GM18517 (cell line): ENCODE measurements around the gene PPP2R1B.

Experiments used
- ATAC-seq: cut with Tn5 transposase; IDR thresholded peaks from one replicate; pipeline ENCODE4 v1.9.1; 2021; ENCODE audit warnings: mild to moderate bottlenecking, moderate library complexity; ENCODE audit not compliant: unreplicated experiment

PPP2R1B gene

GRCh38 chr11:111749646-111750045 lies 16.5 kb downstream of the PPP2R1B start:
- ATAC-seq = no peak

- ATAC-seq = no peak
Observed at GRCh38 chr11:111748035-111748804, 18.0 kb downstream of the PPP2R1B start.

GRCh38 chr11:111745719-111746504 lies 20.3 kb downstream of the PPP2R1B start:
- ATAC-seq = no peak

- no peak for ATAC-seq
Observed at GRCh38 chr11:111743700-111744099, 22.5 kb downstream of the PPP2R1B start.

- no peak for ATAC-seq
Observed at GRCh38 chr11:111741751-111742150, 24.4 kb downstream of the PPP2R1B start.

DNA sequence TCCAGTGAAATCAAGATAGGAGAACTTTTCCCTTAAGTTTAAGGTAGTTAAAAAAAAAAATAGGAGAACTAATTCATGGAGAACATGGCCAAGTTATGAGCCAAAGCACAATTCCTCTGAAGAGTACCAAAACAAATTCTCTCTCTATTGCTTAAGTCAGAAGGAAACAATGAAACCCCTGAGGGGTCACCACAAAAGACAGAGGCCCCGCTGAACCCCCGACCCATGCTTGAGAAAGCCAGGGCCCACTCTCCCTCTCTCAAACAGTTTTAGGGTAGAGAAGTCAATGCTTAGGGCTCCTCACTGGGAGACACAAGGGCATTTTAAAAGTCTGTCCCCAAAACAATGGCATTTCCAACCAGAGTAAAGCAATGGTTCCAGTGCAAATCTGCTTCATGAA lies 26.9 kb downstream of the PPP2R1B start:
- ATAC-seq = no peak

- ATAC-seq = no peak
Observed at GRCh38 chr11:111737444-111738210, 28.6 kb downstream of the PPP2R1B start.

- ATAC-seq = no peak
Observed at GRCh38 chr11:111736621-111737443, 29.4 kb downstream of the PPP2R1B start.

- no peak for ATAC-seq
Observed at GRCh38 chr11:111736181-111736590, 30.0 kb downstream of the PPP2R1B start.

DNA sequence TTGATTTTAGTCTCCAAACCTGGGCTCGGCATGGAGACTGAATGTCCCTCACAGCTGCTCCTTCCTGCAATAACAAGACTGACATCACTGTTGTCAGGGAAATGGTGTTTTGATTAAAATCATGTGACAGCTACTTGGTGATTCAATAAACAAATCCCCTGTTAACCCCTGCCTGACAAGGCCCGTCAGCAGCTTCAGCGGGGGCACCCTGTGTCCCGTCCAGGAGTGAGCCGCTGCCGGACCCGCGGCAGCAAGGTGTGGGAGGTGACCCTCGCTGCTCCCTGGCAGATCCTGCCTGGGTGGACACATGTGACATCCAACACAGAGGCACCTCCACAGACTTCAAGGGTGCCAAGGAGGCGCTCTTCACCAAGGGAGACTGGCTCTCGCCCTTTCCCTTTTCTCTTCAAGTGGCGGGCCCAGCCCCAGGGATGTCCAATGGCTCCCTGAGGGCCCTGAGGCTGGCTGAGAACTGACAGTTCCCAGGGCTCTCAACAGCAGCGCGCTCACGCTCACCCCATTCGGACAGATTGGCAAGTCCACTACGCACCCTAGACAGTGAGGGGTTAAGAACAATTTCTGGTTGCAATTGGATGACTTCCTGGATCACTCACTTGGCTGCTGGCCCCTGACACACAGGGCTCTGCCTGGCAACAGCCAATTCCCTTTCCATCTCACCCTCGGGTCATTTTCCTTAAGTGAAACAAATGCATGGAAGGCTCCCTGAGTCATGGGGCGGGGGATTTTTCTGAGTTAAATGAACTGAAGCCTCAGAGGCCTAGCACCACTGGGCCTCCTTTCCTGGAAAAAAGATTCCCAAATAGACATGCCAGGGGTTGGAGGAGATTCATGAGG lies 30.7 kb downstream of the PPP2R1B start:
- no peak for ATAC-seq

DNA sequence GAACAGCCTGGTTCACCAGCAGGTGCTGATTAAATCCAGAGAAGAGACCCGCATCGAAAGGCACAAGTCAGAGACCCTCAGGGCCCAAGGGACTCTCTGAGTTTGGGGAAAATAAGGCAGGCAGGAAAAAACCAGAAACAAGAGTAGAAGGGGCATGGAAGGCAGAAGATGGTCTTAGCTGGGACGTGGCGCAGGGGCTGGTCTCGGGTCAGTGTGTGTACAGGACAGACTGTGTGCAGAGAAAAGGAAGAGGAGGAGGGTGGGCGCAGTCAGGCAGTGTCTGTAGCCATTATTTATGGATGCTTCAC lies 31.3 kb downstream of the PPP2R1B start:
- no peak for ATAC-seq

GRCh38 chr11:111734101-111734953 lies 31.9 kb downstream of the PPP2R1B start:
- no peak for ATAC-seq

GRCh38 chr11:111733611-111734088 lies 32.5 kb downstream of the PPP2R1B start:
- no peak for ATAC-seq

DNA sequence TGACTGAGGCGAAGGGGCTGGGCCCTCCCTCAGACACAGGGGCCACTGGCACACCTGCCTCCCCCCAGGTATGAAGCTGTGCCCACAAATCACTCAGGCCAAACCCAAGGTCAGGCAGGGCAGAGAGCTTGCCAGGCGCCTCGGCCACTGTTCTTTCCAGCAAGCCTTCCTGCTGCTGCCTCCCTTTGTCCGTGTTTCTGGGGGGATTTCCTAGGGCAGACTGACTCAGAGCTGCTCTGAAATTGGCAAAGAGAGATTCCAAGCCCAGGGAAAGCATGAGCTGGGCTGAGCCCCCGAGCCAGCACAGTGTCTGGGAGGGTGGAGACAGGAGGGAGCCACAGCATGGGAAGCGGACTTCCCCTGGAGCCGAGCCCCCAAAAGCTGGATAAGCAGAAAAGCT lies 33.2 kb downstream of the PPP2R1B start:
- ATAC-seq = no peak

- no peak for ATAC-seq
Observed at GRCh38 chr11:111731821-111732220, 34.4 kb downstream of the PPP2R1B start.

DNA sequence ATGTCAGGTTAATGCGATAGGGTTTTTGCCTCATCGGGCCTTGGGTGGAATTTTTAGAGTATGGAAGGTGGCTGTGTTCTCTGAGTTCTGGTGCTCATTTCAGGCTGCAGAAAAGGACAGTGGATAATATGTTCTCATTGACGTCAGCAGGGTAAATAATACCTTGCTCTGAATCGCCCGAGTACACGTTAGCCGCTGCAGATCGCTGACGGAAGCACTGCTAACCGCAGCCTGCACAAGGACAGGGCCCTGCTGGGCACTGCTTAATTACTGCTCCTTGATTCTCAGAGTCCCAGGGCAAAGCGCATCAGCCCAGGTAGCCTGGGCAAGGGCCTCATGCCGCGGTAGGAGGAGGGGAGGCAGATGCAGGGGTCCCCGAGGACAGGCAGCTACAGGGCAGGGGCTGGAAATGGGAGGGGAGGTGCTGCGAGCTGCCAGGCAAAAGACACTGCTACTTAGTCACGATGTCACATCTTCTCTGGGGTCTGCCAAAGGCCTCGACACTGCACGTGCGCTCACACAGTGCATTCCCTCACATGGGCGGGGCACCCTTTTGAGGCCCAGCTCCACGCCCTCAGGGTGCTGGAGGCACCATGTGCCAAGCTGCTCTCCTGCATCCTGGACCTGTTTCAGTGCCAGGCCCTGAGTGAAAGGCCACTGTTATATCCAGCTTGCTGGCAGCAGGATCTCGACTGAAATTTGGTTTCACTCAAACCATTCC lies 35.2 kb downstream of the PPP2R1B start:
- ATAC-seq = no peak

DNA sequence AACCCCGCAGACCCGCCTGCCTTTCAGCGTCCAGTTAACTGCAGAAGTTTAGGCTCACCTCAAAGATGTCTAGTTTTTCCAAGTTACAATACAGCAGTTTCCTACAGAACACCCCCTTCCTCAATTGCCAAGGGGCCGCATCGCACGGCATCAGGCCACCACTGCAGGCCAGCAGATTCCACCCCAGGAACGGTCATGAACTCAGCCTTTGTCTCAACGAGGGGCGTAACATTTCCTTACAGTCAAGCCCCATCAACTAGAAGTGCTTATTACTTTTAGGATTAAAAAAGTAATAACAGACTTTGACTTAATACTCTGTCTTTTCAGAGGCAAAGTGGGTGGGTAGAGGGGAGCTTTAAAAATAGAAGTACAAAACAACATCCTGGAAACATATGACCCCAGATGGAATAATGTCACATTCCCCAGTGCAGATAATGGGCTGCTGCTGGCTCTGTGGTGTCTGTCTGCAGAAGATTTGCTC lies 36.3 kb downstream of the PPP2R1B start:
- no peak for ATAC-seq
